HG02885 (cell line): Measurements from ENCODE around the gene NAPB.
"Not testable (repeated sequence)": the region's sequence is repeated elsewhere in the genome, so short reads cannot be mapped to it uniquely, and the experiment has no call there.

Source experiments
- ATAC-seq: cut with Tn5 transposase; IDR thresholded peaks from one replicate; pipeline ENCODE4 v1.9.1; 2021; ENCODE audit warnings: mild to moderate bottlenecking; ENCODE audit not compliant: unreplicated experiment, poor library complexity

The NAPB gene

DNA sequence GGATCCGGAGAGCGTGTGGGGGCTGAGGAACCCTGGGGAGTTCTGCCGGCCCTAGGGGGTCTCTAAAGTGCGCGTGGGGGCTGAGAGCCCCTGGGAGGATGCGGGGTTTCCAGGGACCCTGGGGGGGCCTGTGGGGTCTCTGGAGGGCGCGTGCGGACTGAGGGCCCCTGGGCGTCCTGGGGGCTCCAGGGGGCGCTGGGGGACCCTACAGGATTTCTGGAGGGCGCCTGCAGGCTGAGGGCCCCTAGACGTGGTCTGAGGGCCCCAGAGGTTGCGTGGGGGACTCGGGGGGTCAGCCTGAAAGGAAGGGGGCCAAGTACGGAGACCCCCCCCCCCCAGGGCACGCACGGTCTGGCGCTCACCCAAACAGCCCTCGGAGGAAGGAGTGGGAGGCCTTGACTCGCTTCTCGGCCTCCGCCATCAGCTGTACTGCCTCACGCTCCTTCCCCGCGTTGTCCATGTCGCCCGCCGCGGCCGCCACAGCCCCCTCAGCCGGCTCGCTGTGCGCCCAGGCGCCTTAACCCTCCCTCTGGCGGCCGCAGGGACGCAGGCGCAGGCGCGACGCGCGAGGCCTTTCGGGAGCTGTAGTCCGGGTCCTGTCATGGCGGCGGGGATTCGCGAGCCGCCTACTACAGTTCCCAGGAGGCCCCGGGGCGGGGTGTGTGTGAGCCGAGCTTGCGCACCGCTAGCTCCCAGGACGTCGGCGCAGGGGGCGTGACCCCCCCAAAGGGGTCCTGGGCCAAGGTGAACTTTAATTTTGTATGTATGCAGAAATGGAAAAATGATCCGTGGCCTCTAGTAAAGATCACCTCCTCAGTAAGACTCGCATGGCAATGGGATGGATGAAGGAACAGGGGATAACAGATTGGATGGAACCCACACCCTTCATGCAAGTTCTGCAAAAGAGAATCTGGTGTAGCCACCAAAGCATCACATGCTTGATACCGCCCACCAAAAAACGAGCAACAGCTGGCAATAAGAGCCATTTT is at the start of gene NAPB:
Gene NAPB, minus strand, starts transcription at position 546 of the 989 bp plus-strand sequence. Its CDS starts 86 bp downstream, at position 460.
- peak; percentile 98 for ATAC-seq

DNA sequence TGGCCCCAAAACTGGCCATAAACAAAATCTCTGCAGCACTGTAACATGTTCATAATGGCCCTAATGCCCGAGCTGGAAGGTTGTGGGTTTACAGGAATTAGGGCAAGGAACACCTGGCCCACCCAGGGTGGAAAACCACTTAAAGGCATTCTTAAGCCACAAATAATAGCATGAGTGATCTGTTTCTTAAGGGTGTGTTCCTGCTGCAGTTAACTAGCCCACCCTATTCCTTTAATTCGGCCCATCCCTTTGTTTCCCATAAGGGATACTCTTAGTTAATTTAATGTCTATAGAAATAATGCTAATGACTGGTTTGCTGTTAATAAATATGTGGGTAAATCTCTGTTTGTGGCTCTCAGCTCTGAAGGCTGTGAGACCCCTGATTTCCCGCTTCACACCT is 45.7 kb upstream of the NAPB start:
- ATAC-seq: not testable (repeated sequence)

DNA sequence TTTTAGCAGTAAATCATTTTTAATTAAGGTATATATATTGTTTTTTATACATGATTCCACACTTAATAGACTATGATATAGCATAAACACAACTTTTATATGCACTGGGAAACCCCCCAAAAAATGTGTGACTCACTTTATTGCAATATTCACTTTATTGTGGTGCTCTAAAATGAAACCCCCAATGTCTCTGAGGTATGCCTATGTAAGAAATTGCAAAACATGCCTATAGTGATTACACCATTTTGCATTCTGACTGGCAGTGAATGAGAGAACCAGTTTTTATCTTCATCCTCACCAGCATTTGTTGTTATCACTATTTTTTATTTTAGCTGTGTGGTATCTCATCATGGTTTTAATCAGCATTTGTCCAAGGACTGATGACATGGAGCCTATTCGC is 39.9 kb upstream of the NAPB start:
- no peak for ATAC-seq

DNA sequence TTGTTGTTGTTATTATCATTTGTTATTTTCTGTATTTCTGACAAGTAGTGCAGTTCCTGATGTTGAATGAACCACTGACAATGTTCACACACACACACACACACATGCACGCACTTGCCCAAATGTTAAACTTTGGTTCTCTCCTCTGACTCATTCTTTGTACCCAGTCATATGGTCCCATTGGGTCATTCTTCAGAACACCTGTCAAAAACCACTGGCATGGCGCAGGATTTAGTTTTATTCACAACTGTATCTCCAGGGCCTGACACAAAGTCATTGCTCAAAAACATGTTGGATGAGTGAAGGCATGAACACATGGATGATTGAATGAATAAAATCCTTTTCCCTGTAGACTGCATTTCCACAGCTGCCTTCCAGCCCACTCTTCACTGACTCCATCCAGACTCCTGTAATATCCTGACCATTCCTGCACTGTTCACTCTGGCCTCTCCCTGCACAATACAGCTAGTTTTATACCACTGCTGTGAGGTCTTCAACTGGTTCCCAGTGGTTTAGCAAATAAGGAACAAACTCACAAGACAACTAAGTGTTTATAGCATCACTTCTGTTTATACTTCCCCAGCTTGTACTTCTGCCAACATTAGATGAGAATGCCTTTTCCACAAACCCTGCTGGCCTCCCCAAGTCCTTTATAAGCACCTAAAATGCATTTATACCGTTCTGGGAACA is 38.3 kb upstream of the NAPB start:
- ATAC-seq: no peak

DNA sequence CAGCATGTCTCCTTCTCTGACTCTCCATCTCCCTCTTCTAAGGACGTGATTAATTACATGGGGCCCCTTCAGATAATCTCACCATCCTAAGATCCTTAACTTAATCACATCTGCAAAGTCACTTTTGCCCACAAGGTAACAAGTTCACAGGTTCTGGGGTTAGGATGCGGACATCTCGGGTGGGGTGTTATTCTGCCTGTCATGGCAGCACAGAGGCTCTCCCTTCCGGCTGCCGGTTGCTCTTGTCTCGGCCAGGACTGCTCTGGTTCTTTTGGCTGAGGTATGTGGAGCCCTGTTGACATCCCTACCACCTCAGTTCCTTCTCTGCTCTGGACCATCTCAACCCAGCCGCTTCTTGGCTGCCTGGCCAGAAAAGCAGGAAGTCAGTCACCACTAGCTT is 35.6 kb upstream of the NAPB start:
- ATAC-seq: no peak

DNA sequence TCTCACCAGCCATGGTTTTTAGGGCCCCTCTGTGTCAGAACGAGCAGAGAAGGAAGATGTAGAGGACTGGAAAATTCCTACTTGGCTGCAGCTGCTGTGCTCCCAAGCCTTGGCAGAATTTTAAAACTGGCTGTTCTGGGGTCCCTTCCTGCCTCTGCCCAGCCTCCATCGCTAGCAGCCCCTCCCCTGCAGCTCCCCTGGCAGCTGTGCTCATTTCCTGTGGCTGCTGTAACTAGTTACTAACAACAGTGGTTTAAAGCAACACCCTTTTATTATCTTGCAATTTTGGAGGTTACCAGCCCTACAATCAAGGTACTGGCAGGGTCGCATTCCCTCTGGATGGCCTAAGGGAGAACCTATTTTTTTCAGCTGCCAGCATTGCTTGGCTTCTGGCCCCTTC is 35.1 kb upstream of the NAPB start:
- ATAC-seq: no peak

DNA sequence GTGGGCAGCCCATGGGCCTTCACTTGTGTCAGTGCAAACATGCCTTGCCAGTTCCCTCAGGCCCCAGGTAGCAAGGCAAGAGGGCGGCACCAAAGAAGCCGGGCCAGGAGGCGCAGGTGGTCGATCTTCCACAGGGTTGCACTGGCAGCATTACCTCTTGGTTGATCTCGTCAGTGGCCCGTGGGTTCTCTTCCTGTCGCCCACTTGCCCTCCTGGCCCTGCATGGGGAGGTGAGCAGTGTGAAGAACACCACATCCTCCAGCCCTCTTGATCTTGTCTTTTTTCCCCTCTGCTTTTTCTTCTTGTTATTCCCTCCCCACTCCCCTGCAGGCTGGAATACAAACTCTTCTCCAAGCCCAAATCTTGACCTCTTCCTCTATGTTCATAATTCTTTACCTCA is 34.4 kb upstream of the NAPB start:
- ATAC-seq: no peak

DNA sequence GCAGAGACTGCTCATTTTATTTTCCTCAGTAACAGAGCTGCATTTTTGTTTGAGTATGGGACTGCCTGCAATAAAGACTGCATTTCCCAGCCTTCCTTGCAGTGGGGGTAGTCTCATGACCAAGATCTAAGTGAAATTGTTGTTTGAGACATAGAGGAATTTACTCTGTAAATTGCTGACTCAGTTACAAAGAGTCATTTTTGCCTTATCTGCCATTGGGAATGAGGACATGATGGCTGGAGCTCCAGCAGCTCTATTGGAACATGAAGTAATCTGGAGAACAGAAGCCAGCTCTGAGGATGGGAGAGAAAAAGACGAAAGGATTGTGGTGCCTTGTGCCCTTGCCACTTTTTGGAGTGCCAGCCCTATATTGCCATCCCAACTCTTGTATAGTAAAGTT is 33.5 kb upstream of the NAPB start:
- no peak for ATAC-seq

DNA sequence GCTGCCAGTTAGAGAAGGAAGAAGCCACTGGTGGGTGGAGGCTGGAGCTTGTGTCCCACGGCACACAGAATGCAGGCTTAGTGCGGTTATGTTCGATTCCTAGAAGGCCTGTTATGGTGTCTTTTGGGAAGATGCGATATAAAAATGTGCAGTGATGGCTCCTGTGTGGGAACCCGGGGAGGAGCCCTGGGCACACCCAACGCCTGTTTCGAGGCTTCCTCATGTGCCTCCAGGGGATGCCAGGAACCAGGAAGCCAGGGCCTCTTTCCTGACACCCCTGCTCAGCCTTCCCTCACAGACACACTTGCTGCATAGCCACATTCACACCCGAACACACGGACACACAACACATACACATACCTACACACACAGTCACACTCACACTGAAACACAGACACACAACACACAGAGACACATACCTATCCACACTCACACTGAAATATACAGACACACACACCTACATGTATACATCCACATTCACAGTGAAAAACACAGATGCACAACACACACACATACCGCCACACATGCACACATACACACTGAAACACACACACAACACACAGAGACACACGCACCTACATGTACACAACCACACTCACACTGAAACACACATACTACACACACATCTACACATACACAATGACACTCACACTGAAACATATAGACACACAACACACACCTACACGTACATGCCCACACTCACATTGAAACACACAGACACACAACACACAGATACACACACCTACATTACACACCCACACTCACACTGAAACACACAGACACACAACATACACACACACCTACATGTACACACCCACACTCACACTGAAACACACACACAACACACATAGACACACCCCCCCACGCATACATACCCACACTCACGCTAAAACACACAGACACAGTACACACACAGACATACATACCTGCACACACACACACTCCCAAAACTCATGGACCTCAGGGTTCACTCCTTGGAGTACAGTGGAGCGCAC is 32.6 kb upstream of the NAPB start:
- no peak for ATAC-seq

DNA sequence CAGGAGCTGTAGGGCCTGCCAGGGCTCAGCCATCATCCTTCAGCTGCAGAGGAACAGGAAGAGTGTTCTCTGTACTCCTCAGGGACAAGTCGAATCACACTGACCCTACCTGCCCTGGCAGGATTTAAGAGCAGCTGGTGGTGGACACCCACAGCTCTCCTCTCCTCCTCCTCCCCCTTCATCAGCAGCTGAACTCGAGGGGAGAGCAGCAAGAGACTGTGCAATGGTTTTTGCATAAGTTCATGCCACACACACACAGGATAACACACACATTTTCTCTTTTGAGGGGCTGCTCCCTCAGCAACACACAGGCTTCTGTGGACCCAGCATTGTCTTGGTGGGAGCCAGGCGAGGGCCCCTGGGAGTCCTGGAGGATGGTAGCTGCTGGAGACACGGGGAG is 31.5 kb upstream of the NAPB start, which contains the start of gene CST11:
Gene CST11, minus strand, starts transcription at position 101 of the 400 bp plus-strand sequence. Its CDS starts 65 bp downstream, at position 36.
- no peak for ATAC-seq

DNA sequence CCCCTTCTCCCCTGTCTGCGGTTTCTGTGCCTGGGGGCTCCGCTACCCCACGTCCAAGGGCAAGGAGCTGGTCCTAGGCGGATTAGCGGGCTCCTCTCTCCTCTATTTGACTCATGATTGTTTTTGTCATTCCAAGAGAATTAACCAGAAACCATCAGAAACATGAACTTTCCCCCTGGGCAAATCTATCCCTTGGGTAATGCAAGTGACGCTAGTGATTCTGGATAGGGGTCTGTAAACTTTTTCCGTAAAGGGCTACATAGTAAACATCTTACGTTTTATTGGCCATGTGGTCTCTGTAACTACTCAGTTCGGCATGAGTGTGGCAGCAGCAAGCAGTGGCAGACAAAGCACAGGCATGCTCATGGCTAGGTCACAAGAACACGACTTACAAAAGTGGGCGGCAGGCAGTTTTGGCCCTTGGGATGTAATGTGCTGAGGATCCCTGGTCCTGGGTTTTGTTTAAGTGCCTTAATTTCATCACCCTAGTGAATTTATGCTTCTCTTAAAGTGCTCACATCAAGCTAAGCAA is 30.7 kb upstream of the NAPB start:
- no peak for ATAC-seq

DNA sequence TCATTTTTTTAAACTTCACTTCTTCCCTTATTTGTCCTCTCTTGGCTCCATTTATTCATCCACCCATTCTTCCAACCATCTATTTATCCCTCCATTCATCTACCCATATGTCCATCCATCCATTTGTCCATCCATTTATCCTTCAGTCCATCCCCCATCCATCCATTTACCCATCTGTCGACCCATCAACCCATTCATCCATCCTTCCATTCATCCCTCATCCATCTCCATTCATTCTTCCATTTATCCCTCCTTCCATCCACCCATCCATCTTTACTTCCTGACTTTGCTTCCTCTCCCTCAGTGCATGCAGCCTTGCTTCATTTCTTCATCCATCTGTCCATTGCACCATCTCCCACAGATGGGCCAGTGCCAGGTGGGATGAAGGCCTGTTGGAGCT is 29.6 kb upstream of the NAPB start:
- no peak for ATAC-seq

DNA sequence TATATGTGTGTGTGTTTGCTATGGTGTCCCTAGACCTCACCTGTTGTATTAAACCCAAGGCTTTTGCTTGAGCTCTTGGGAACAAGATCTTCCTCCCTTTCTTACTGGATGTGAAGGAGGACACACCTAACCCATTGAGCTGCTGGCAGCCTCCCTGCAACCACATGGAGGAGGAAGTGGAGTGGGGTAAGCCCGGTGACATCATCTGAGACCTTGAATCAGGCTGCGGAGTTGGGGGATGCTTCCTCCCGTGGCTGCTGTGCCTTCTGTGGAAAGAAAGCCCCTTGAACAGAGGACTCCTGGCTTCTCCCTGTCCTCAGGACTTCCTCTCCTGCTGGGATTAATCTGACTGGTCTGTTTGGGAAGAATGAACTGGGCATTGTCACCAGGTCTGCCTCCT is 28.1 kb upstream of the NAPB start:
- ATAC-seq: no peak

DNA sequence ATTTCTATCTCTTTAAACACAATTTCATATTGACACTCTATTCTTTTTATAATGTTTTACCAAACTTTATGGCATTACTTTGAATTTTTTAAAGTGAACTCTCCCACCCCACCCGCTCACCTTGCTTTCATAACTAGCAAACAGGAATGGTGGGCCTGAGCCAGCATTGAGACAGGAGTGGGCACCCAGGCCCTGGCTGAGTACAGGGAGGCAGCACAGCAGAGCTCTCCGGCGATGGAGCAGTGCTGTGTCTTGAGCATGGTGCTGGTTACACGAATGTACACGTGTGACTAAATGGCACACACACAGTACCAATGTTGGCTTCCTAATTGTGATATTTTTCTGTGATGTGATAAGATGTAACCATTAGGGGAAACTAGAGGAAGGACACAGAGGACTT is 26.9 kb upstream of the NAPB start:
- no peak for ATAC-seq

DNA sequence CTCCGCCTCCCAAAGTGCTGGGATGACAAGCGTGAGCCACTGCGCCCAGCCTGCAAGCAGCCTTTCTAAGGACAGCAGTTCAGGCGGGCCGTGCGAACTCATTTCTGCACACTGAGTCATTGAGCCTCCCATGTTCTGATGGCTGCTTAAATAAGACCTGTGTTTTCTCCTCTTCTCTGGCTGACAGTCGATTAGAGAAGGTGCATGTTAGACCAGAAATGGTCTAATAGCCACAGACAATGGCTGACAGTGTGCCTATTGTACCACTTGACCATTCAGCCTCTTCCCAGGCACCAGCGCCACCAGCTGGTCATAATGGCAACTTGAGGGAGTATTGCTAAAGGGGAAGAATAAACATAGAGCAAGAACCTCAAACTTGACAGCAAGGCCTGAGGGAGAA is 25.2 kb upstream of the NAPB start:
- peak; percentile 58 for ATAC-seq

DNA sequence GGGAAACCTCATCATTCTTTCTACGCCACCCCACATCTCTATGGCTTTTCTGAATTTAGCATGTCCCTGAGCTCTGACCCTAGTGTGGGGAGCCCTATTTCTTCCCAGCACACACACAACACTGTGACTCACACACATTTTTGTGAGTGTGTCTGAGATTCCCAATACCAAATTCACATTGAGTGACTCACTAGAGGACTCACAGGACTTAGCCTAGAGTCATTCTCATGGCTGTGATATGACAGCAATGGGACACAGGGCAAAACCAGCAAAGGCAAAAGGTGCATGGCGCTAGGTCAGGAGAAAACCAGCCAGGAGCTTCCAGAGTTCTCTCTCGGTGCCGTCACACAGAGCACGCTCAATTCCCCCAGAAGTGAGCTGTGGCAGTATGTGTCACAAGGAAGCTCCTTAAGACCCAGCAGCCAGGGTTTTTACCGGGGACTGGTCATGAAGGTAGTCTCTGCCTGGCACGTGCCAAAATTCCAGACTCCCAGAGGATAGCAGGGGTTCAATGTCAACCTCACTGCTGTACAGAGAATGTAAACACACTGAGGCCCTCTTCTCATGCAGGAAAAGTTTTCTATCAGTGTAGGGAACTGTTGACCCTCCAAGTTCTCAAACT is 24.4 kb upstream of the NAPB start:
- no peak for ATAC-seq

DNA sequence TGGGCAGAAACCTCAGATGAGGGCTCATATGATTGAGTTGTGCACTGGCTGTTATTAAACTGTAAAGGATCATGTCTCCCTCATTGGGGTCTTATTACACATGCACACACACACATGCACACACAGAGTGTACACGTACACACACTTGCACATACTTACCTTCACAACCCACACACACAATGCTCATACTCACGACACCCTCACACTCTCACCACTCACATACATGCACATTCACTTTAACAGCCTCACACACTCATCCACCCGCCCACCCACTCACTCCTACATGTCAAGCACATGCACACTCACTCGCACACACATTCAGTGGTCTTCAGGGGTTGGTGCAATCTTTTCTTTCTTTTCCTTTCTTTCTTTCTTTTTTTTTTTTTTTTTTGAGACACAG is 23.6 kb upstream of the NAPB start:
- no peak for ATAC-seq

DNA sequence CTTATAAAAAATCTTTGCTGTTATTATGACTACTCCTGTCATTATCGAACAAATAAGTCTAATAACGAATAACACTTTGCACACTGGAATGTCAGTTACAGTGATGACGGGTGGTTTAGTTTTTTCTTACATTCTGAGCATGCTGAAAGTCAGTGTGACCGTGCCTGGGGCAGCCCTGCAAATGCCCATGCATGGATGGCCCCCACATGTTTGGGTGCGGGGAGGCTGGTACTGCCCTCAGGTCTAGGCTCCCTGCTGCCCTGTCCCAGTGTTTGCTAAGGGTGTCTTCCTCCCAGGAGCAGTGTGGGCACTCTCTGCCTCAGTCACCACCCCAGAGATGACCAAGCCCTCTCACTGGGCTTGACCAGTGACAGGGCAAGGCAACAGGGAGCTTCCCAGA is 21.1 kb upstream of the NAPB start:
- ATAC-seq: no peak

DNA sequence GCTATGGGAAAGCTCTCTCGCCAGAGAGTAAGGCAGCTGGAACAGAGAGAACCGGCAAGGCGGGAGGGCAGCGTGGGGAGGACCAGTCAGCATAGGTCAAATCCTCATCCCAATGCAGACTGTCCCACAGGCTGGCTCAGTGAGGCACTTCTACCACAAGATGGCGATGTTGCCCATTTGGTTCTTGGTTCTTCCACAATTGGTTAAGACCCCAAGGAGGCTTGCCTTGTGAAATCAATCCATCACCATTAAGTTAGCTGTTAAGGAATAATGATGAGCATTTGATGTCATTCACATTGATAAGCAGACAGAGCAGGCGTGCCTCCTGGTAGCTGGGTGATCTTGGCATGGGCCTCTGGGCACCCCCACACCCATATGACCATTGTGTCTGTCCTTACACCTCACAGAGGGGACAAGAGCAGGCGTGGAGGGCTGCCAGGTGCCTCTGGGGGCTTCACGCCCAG is 20.6 kb upstream of the NAPB start:
- peak; percentile 83 for ATAC-seq
